ENCODE measurements around the gene CDR2.

The CDR2 gene

GRCh38 chr16:22397464-22397863, 23.0 kb upstream of the CDR2 start:
- Histone ChIP-seq H3K9me3 (ENCODE audit: low read length) (no peaks in the 10 kb centered on the region), H3K27me3 (ENCODE audit: insufficient read depth, low read length) (no peaks in the 10 kb centered on the region), H2AFZ (ENCODE audit: low read depth, low read length) (no peak overlapping the region), H3K4me1 (ENCODE audit: insufficient read depth, low read length) (no peaks in the 10 kb centered on the region), H3K4me3 (ENCODE audit: low read length) (no peak overlapping the region), H3K36me3 (ENCODE audit: insufficient read depth, low read length) (no peaks in the 10 kb centered on the region)

GRCh38 chr16:22395960-22396359, 21.5 kb upstream of the CDR2 start:
- H3K36me3 ChIP-seq (ENCODE audit: insufficient read depth, low read length) = no peaks in the 10 kb centered on the region
- no peaks in the 10 kb centered on the region for H3K27me3 ChIP-seq (ENCODE audit: insufficient read depth, low read length)
- no peak overlapping the region for H2AFZ ChIP-seq (ENCODE audit: low read depth, low read length)
- H3K4me1 ChIP-seq (ENCODE audit: insufficient read depth, low read length) = no peaks in the 10 kb centered on the region
- no peak overlapping the region for H3K4me3 ChIP-seq (ENCODE audit: low read length)
- no peaks in the 10 kb centered on the region for H3K9me3 ChIP-seq (ENCODE audit: low read length)

- Histone ChIP-seq H3K4me1 (ENCODE audit: insufficient read depth, low read length) (no peaks in the 10 kb centered on the region), H3K4me3 (ENCODE audit: low read length) (no peak overlapping the region), H3K27me3 (ENCODE audit: insufficient read depth, low read length) (no peaks in the 10 kb centered on the region), H3K9me3 (ENCODE audit: low read length) (no peaks in the 10 kb centered on the region), H2AFZ (ENCODE audit: low read depth, low read length) (no peak overlapping the region), H3K36me3 (ENCODE audit: insufficient read depth, low read length) (no peaks in the 10 kb centered on the region)
Observed at GRCh38 chr16:22394121-22394520, 19.7 kb upstream of the CDR2 start.

DNA sequence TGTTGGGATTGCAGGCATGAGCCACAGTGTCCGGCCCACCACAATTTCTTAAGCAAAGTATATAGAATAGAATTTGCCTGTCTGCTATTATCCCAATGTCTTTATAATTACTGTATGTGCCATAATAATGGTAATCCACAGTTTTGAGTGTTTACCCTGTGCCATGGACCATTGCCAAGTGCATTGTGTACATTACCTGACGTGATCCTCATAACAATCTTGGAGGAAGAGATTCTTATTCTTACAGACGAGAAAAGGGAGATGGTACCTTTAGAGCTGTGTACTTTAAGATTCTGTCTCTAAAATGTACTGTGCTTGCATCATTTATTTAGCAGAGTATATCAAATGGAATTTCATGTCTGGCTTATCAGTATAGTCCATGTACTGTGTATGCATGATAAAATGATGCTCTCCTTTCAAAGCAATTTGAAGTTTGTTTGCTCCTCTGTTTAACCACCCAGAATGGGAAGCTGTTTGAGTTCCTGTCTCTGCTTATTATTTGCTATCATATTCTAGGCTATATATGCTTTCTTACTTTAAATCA, 13.8 kb upstream of the CDR2 start:
- no peaks in the 10 kb centered on the region for H3K36me3 ChIP-seq (ENCODE audit: insufficient read depth, low read length)
- H3K4me1 ChIP-seq (ENCODE audit: insufficient read depth, low read length) = no peaks in the 10 kb centered on the region
- no peak overlapping the region for H2AFZ ChIP-seq (ENCODE audit: low read depth, low read length)
- no peaks in the 10 kb centered on the region for H3K27me3 ChIP-seq (ENCODE audit: insufficient read depth, low read length)
- H3K9me3 ChIP-seq (ENCODE audit: low read length) = no peaks in the 10 kb centered on the region
- no peak overlapping the region for H3K4me3 ChIP-seq (ENCODE audit: low read length)

DNA sequence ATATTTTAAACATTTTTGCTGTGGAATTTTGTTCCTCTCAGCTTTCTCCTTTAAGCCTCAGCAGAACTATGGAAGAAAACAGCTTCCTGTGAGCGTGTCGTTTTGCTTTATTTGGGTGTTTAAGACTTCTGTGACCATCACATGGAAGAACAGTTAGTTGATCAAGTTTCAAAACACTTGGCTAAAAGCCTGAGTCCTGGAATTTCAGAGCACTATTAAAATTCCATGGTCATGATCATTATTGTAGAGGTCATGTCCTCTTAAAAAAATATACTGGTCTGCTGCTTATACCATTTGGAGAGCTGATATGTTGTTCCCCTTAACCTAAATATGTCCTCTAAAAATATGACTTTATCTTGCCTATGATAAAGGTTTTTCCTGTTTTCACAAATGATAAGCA, 12.6 kb upstream of the CDR2 start:
- H2AFZ ChIP-seq (ENCODE audit: low read depth, low read length) = no peak overlapping the region
- H3K4me3 ChIP-seq (ENCODE audit: low read length) = no peak overlapping the region
- H3K9me3 ChIP-seq (ENCODE audit: low read length) = no peaks in the 10 kb centered on the region
- H3K36me3 ChIP-seq (ENCODE audit: insufficient read depth, low read length) = no peaks in the 10 kb centered on the region
- H3K27me3 ChIP-seq (ENCODE audit: insufficient read depth, low read length) = no peaks in the 10 kb centered on the region
- no peaks in the 10 kb centered on the region for H3K4me1 ChIP-seq (ENCODE audit: insufficient read depth, low read length)

- Histone ChIP-seq H2AFZ (ENCODE audit: low read depth, low read length) (no peak overlapping the region), H3K4me1 (ENCODE audit: insufficient read depth, low read length) (no peaks in the 10 kb centered on the region), H3K9me3 (ENCODE audit: low read length) (no peaks in the 10 kb centered on the region), H3K36me3 (ENCODE audit: insufficient read depth, low read length) (no peaks in the 10 kb centered on the region), H3K4me3 (ENCODE audit: low read length) (no peak overlapping the region), H3K27me3 (ENCODE audit: insufficient read depth, low read length) (no peaks in the 10 kb centered on the region)
Observed at GRCh38 chr16:22385196-22385595, 10.8 kb upstream of the CDR2 start.

- Histone ChIP-seq H3K9me3 (ENCODE audit: low read length) (no peaks in the 10 kb centered on the region), H3K4me1 (ENCODE audit: insufficient read depth, low read length) (no peaks in the 10 kb centered on the region)
Observed at GRCh38 chr16:22383827-22384226, 9.4 kb upstream of the CDR2 start.

GRCh38 chr16:22381392-22381791, 7.0 kb upstream of the CDR2 start:
- no peak overlapping the region for H3K4me3 ChIP-seq (ENCODE audit: low read length)

More at GRCh38 chr16:22383827-22384226, 9.4 kb upstream of the CDR2 start:
- Histone ChIP-seq H3K36me3 (ENCODE audit: insufficient read depth, low read length) (no peaks in the 10 kb centered on the region), H3K27me3 (ENCODE audit: insufficient read depth, low read length) (no peaks in the 10 kb centered on the region), H3K4me3 (ENCODE audit: low read length) (no peak overlapping the region), H2AFZ (ENCODE audit: low read depth, low read length) (no peak overlapping the region)

DNA sequence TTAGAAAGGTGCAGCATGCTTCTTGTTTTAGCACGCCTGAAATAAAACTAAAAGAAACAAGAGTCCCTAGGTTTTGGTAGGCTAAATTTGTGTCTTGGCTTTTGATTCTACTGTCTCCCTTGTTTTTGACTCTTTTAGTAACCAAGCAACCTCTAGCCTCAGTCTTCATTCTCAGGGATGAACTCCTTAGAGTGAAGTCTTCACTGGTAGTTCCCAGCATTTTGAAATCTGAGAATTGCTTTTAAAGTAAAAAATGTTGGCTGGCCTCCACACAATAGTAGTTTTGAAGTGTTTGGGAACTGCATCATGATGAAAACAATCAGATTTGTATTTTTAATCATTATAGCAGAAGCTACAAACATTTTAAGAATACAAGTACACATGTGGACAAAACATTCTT, 6.1 kb upstream of the CDR2 start:
- H2AFZ ChIP-seq (ENCODE audit: low read depth, low read length) = no peak overlapping the region

More at GRCh38 chr16:22381392-22381791, 7.0 kb upstream of the CDR2 start:
- H3K4me1 ChIP-seq (ENCODE audit: insufficient read depth, low read length) = no peaks in the 10 kb centered on the region
- H2AFZ ChIP-seq (ENCODE audit: low read depth, low read length) = no peak overlapping the region
- no peaks in the 10 kb centered on the region for H3K9me3 ChIP-seq (ENCODE audit: low read length)
- H3K27me3 ChIP-seq (ENCODE audit: insufficient read depth, low read length) = no peaks in the 10 kb centered on the region
- no peaks in the 10 kb centered on the region for H3K36me3 ChIP-seq (ENCODE audit: insufficient read depth, low read length)

DNA sequence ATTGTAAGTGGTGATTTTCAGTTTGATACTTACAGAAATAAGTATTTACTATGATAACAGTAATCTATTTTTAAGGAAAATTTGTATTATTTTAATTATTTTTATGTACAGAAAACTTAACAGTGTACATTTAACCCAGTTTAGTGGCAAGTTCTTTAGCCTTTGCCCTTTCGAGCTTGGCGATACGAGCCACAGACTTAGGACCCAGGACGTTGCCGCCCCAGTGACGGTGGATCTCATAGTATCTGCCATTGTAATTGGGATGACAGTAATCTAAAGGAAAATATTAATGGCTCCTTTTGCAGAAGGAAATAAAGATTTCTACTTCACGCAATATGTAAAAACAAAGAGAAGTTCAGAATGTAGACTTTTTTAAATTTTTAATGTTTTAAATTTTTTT, 5.2 kb upstream of the CDR2 start:
- Histone ChIP-seq H3K4me3 (ENCODE audit: low read length) (no peak overlapping the region), H3K9me3 (ENCODE audit: low read length) (no peaks in the 10 kb centered on the region), H3K27me3 (ENCODE audit: insufficient read depth, low read length) (no peaks in the 10 kb centered on the region), H2AFZ (ENCODE audit: low read depth, low read length) (no peak overlapping the region), H3K36me3 (ENCODE audit: insufficient read depth, low read length) (no peaks in the 10 kb centered on the region), H3K4me1 (ENCODE audit: insufficient read depth, low read length) (peaks cover 5% of the 10 kb centered on the region)

More for the DNA sequence above, 6.1 kb upstream of the CDR2 start:
- H3K27me3 ChIP-seq (ENCODE audit: insufficient read depth, low read length) = no peaks in the 10 kb centered on the region
- H3K9me3 ChIP-seq (ENCODE audit: low read length) = no peaks in the 10 kb centered on the region
- no peak overlapping the region for H3K4me3 ChIP-seq (ENCODE audit: low read length)
- H3K36me3 ChIP-seq (ENCODE audit: insufficient read depth, low read length) = no peaks in the 10 kb centered on the region
- H3K4me1 ChIP-seq (ENCODE audit: insufficient read depth, low read length) = peaks cover under 1% of the 10 kb centered on the region

DNA sequence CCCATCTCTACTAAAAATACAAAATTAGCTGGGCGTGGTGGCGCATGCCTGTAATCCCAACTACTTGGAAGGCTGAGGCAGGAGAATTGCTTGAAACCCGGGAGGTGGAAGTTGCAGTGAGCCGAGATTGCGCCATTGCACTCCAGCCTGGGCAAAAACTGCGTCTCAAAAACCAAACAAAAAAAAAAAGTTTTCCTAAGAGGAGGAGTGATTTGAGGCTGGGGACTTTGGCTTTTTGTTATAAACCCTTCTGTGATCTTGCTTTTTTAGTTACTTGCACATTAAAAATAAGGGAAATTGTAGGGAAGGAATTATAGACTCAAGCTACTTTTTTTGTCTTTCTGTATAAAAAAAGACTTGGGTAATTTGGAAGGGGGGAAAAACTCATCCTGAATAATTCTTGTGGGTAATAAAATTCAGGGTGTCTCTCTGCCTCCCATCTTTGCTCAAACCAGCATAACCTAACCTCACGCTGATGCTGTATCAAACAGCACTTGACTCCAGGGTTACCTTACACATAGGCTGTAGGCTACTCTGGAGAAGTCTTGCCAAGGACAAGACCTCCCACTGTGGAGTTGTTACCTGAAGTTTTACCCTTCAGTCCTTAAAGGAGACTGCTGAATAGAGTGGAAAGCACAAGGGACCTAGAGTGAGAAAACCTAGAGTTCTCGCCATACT, 1.7 kb upstream of the CDR2 start:
- peaks cover 8% of the 10 kb centered on the region for H3K4me1 ChIP-seq (ENCODE audit: insufficient read depth, low read length)

DNA sequence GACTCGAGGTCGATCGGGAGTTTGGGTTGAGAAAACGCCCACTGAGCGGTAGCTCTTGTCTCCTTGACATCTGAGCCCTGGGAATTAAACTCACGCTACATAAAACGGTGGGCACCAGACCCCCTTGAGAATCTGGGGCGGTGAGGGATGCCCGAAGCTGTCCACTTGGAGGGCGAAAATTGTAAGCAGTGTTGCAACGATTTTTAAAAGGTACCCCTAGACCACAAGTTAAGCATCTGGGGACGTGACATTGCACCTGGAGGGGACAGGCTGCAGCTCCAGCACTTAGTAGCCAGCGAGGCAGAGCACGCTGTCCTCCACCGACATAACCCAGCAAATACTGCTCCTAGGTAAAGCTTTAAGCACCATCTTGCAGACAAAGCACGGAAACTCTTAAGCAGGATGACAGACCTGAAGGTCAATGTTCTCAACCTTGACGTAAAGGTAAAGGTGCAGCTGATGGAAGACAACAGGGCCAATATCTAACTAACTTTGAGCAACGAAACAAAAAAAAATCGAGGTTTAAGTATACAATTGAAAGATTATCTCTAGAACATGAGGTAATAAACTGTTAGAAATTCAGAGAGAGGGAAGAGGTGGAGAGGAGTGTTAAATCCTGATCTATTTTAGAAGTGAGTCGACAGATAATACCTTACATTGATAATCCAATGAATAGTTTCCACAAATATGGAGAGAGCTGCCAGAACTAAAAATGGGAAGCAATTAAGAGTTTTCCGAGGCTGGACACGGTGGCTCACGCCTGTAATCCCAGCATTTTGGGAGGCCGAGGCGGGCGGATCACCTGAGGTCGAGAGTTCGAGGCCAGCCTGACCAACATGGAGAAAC, 921 bp upstream of the CDR2 start:
- peak overlapping the region; percentile 85 for H3K4me3 ChIP-seq (ENCODE audit: low read length)
- H3K4me1 ChIP-seq (ENCODE audit: insufficient read depth, low read length) = peaks cover 8% of the 10 kb centered on the region
- H2AFZ ChIP-seq (ENCODE audit: low read depth, low read length) = peak overlapping the region; percentile 94
- H3K9me3 ChIP-seq (ENCODE audit: low read length) = no peaks in the 10 kb centered on the region
- H3K36me3 ChIP-seq (ENCODE audit: insufficient read depth, low read length) = no peaks in the 10 kb centered on the region
- H3K27me3 ChIP-seq (ENCODE audit: insufficient read depth, low read length) = no peaks in the 10 kb centered on the region

More for the DNA sequence above, 1.7 kb upstream of the CDR2 start:
- H3K9me3 ChIP-seq (ENCODE audit: low read length) = no peaks in the 10 kb centered on the region
- no peaks in the 10 kb centered on the region for H3K27me3 ChIP-seq (ENCODE audit: insufficient read depth, low read length)
- no peak overlapping the region for H3K4me3 ChIP-seq (ENCODE audit: low read length)
- H2AFZ ChIP-seq (ENCODE audit: low read depth, low read length) = peak overlapping the region; percentile 94
- H3K36me3 ChIP-seq (ENCODE audit: insufficient read depth, low read length) = no peaks in the 10 kb centered on the region

GRCh38 chr16:22373662-22374310, 633 bp downstream of the CDR2 start:
- H3K9me3 ChIP-seq (ENCODE audit: low read length) = no peaks in the 10 kb centered on the region
- peaks cover 8% of the 10 kb centered on the region for H3K4me1 ChIP-seq (ENCODE audit: insufficient read depth, low read length)
- H3K4me3 ChIP-seq (ENCODE audit: low read length) = peak overlapping the region; percentile 85
- H2AFZ ChIP-seq (ENCODE audit: low read depth, low read length) = peak overlapping the region; percentile 94
- no peaks in the 10 kb centered on the region for H3K36me3 ChIP-seq (ENCODE audit: insufficient read depth, low read length)
- no peaks in the 10 kb centered on the region for H3K27me3 ChIP-seq (ENCODE audit: insufficient read depth, low read length)
